BJ (cell line): ENCODE results near the gene VCL. TPM values are rescaled to one million over a fixed set of nuclear protein-coding genes. Genes with fewer than 3 reads are reported as not detected.

ENCODE experiments used
- CTCF ChIA-PET: fragments of 350-600 bp; formaldehyde crosslinking; extraction: SDS; loops from one replicate; lab custom pipeline; 2021; ENCODE audit warnings: antibody characterized with exemption, inconsistent platforms; lab: Yijun Ruan, JAX
- POLR2A ChIA-PET: fragments of 300-600 bp; sonication (Branson Sonifier 250); formaldehyde crosslinking; extraction: SDS; loops from one replicate; lab custom pipeline; 2021; ENCODE audit warnings: antibody characterized with exemption; lab: Charles Lee
- DNase-seq: peaks from one replicate; pipeline ENCODE4 v3.0.0-alpha.2; 2011; ENCODE audit warnings: low read depth
- H3K27me3 ChIP-seq: 2 replicates; pipeline ENCODE4 v1.6.0; 2011; ENCODE audit warnings: low read length; ENCODE audit not compliant: control insufficient read depth, insufficient read depth
- H3K36me3 ChIP-seq: 2 replicates; pipeline ENCODE4 v1.5.1; 2011; ENCODE audit warnings: low read length; ENCODE audit not compliant: control insufficient read depth, insufficient read depth
- H3K4me3 ChIP-seq: 2 replicates; pipeline ENCODE4 v1.5.1; 2011; ENCODE audit warnings: low read depth, mild to moderate bottlenecking, control low read depth, low read length
- polyA plus RNA-seq: library from polyadenylated mRNA; depleted of rRNA; stranded (reverse); fragments of >200 nt; gene quantifications from 2 replicates; pipeline ENCODE4 v1.2.3, GENCODE V29; 2011
- TF ChIP-seq, protein P1 (sequence below): IDR thresholded peaks from 2 replicates; pipeline ENCODE4 v1.5.1; 2011; ENCODE audit warnings: low read depth, mild to moderate bottlenecking, control low read depth, inconsistent platforms, low read length, moderate library complexity; ENCODE audit not compliant: insufficient read depth

Gene VCL
- polyA plus RNA-seq, 1 experiment: 255 TPM

DNA sequence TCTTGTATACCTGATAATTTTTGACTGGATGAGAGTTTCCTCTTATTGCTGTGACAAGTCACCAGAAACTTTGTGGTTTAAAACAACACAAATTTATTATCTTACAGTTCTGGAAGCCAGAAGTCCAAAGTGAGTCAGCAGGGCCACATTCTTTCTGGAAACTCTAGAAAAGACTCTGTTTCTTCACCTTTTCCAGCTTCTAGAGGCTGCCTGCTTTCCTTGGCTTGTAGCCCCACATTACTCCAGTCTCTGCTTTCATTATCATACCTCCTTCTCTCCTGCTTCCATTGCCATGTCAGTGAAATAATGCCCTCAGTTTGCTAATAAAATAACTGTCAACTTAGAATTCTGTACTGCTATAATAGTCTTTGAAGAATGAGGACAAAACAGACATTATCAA is 65.3 kb downstream of the VCL start:
- H3K4me3 ChIP-seq: no peak overlapping the region
- ChIA-PET POLR2A (no interaction called here), CTCF (no interaction called here)
- TF ChIP-seq, protein P1, sequence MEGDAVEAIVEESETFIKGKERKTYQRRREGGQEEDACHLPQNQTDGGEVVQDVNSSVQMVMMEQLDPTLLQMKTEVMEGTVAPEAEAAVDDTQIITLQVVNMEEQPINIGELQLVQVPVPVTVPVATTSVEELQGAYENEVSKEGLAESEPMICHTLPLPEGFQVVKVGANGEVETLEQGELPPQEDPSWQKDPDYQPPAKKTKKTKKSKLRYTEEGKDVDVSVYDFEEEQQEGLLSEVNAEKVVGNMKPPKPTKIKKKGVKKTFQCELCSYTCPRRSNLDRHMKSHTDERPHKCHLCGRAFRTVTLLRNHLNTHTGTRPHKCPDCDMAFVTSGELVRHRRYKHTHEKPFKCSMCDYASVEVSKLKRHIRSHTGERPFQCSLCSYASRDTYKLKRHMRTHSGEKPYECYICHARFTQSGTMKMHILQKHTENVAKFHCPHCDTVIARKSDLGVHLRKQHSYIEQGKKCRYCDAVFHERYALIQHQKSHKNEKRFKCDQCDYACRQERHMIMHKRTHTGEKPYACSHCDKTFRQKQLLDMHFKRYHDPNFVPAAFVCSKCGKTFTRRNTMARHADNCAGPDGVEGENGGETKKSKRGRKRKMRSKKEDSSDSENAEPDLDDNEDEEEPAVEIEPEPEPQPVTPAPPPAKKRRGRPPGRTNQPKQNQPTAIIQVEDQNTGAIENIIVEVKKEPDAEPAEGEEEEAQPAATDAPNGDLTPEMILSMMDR: no peak
- H3K27me3 ChIP-seq: no peaks in the 10 kb centered on the region
- no peak for DNase-seq
- H3K36me3 ChIP-seq: peaks cover 7% of the 10 kb centered on the region

DNA sequence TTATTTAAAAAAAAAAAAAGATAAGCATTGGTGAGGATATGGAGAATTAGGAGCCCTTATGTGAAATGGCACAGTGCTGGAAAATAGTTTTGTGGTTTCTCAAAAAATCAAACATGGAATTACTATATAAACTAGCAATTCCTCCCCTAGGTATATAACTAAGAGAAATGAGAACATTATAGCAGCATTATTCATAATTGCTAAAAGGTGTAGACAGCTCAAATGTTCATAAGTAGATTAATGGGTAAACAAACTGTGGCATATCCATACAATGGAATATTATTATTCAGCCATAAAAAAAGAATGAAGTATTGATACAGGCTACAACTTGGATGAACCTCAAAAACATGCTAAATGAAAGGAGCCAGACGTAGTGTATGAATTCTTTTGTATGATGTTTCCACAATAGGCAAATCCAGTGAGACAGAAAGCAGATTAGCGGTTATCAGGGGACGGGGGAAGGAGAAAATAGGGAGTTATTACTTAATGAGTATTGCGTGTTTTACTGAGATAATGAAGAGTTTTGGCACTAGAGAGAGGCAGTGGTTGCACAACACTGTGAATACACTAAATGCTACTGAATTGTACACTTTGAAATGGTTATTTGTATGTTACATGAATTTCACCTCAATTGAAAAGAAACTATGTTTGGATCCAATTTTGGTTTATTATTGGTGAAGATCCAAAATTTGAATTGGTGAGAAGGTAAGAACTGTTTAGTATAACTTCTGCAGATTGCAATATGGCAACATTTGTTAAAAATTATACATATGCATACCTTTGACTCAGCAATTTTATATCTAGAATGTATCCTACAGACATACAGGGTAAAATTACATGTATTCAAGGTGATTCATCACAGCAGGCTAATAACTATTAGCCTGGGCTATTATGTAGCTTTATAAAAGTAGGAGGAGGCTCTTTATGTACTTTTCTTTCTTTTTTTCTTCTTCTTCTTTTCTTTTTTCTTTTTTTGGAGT is 69.7 kb downstream of the VCL start:
- ChIA-PET CTCF (no interaction called here), POLR2A (no interaction called here)
- Histone ChIP-seq H3K4me3 (no peak overlapping the region), H3K36me3 (peaks cover 6% of the 10 kb centered on the region), H3K27me3 (no peaks in the 10 kb centered on the region)
- TF ChIP-seq, protein P1: no peak
- DNase-seq: no peak

GRCh38 chr10:74071157-74071556 is 73.2 kb downstream of the VCL start:
- H3K27me3 ChIP-seq: no peaks in the 10 kb centered on the region
- TF ChIP-seq, protein P1: no peak
- ChIA-PET CTCF (interaction anchor here (1.0 kb wide), 2 partner anchors 10 to 185 kb away, joined by 3 read pairs; no protein-coding TSS in a partner anchor), POLR2A (no interaction called here)
- peak; percentile 61 for DNase-seq
- H3K4me3 ChIP-seq: no peak overlapping the region
- H3K36me3 ChIP-seq: peaks cover 5% of the 10 kb centered on the region

- Histone ChIP-seq H3K4me3 (no peak overlapping the region), H3K27me3 (no peaks in the 10 kb centered on the region), H3K36me3 (peaks cover 5% of the 10 kb centered on the region)
- TF ChIP-seq, protein P1: no peak
- POLR2A ChIA-PET: no interaction called here
- no peak for DNase-seq
- CTCF ChIA-PET: no interaction called here
Measured at GRCh38 chr10:74072503-74072902, 74.6 kb downstream of the VCL start.

DNA sequence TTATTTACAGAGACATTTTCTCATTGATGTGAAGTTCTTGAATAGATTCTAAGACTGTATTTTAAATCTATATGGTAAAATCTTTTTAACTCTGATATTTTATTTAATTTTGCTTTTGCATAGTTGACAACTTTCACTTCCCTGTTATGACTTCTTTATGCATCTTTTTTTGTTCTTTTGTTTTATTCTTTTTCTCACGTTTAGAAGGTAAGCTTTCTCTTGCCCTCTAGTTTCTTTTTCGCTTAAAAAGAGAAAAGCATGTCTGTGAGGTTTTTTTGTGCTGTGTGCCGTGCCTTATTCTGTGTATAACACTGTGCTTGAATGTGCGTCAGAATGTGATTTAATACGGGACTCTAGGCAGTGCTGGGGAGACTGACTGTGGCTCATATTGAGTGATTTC is 78.0 kb downstream of the VCL start:
- Histone ChIP-seq H3K4me3 (no peak overlapping the region), H3K27me3 (no peaks in the 10 kb centered on the region), H3K36me3 (peaks cover 5% of the 10 kb centered on the region)
- DNase-seq: no peak
- CTCF ChIA-PET: interaction anchor here (1.0 to 2.9 kb wide), 7 partner anchors 15 to 189 kb away, joined by 3 to 12 read pairs (median 4); no protein-coding TSS in a partner anchor
- TF ChIP-seq, protein P1: no peak
- POLR2A ChIA-PET: no interaction called here
